ENCODE measurements around the gene NDC80. TPM values are rescaled to one million over a fixed set of nuclear protein-coding genes. Genes with fewer than 3 reads are reported as not detected.
"Not testable (repeated sequence)": the region's sequence is repeated elsewhere in the genome, so short reads cannot be mapped to it uniquely, and the experiment has no call there.

Gene NDC80
- polyA plus RNA-seq, 10 donors: 8.8 to 20.3 (median 12.9) TPM

DNA sequence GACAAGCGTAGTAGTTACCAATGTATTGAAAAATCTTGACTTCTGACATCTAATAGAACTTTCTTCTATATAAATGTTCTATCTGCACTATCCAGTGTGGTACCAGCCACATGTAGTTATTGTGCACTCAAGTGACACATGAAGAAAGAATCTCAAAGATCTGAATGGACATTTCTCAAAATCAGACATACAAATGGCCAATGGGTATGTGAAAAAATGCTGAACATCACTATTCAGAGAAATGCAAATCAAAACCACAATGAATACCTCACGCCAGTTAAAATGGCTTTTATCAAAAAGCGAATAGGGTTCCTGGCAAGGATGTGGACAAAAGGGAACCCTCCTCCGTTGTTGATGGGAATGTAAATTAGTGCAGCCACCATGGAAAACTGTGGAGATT lies 46.7 kb downstream of the NDC80 start:
- peak in 1 of 3 donors; percentile 5 for DNase-seq

DNA sequence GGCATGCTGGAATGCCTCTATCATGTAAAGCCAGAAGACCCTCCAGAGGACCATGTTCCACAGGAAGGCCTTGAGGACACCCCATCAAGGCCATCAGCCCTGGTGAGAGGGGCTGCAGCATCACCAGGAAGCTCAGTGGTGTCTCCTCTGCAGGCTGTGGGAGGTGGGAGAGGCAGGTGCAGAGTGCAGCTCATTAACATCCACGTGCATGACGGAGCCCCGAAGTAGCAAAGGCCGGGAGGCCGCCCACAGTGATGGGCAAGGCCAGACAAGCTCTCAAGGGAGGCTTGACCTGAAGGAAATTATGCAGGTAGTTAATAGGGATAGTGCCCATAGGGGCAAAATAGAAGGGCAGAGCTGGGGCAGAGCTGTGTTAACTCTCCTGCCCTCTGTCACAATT lies 53.9 kb downstream of the NDC80 start:
- DNase-seq: no peak

DNA sequence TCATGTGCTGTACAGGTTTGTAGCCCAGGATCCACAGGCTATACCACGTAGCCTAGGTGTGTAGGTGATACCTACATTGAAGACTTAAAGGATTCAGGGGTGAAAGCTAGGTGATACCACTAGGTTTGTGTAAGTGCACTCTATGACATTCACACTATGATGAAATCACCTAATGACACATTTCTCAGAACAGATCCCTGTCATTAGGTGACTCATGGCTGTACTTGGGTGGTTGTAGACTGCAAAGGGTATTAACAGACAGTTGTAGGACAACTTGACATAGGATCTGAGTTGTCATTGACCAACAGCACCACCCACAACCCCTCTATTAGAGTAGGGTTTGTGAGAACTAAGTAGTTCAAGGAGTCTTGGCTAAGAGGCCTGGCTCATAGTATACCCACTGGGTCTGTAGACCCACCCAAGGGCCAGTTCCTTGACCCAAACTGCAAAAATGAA lies 56.5 kb downstream of the NDC80 start:
- no peak for DNase-seq

DNA sequence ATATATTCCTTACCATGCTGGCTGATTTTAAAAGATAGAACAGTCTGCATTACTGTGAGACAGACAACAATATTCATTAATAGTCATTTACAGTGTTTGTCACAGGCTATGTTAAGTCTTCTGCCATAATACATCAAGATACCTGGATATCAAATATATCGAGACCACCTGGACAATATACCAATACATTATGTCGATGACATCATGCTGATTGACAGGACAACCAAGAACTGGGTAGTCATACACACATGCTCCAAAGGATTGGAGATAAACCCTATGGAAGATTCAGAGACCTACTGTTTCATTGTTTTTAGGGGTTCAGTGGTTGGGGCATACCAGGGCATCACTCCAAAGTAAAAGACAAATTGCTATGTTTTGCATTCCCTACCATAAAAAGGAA lies 57.6 kb downstream of the NDC80 start:
- no peak for DNase-seq

DNA sequence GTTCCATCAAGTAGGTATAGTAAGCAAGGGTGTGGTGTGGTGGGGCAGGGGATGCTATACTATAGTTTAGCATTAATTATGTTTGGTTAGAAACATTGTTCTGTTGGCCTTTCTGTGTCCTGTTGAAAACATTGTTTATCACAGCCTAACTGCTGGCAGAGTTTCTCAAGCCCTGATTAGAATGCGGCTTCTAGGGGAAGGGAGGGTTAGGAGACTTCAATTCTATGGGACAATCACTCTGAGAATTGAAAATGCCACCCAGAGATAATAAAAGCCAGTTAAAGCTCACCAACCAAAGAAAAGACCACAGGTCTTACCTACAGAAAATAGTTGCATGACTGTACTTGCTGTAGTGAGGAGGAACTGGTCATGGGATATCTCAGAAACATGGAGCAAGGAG lies 64.2 kb downstream of the NDC80 start:
- DNase-seq: no peak

DNA sequence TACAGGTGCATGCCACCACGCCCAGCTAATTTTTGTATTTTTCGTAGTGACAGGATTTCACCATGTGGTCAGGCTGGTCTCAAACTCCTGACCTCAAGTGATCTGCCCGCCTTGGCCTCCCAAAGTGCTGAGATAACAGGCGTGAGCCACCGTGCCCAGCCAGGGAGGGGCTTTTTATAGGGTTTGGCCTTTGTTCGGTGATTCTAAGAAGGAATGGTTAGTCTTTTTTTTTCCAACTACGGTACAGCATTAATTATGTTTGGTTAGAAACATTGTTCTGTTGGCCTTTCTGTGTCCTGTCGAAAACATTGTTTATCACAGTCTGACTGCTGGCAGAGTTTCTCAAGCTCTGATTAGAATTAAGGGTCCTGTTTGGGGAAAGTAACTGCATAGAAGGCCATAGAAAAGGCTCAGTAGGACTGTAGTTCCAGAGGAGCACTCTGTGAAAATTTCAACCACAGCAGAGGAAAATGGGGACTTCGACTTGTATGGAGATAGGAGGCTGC lies 64.8 kb downstream of the NDC80 start:
- no peak for DNase-seq

DNA sequence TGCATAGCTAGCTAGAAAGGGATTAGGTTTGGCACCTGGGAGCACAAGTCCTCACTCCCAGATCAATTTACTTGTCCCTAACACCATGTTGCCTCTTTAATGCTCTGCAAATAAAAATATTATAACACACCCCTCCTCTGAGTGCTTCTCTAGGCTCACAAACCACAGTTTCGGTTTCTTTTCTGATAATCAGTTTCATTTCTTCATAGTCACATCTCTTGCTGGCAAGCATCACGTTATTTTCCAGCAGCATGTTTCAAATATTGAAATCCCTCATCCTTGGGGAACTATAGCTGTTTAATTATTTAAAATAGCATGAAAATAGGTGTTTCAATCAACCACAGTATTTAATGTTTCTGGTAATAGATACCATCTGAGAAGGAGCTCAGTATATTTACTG lies 70.3 kb downstream of the NDC80 start:
- peak in 2 of 3 donors; percentile 42 to 60 for DNase-seq

DNA sequence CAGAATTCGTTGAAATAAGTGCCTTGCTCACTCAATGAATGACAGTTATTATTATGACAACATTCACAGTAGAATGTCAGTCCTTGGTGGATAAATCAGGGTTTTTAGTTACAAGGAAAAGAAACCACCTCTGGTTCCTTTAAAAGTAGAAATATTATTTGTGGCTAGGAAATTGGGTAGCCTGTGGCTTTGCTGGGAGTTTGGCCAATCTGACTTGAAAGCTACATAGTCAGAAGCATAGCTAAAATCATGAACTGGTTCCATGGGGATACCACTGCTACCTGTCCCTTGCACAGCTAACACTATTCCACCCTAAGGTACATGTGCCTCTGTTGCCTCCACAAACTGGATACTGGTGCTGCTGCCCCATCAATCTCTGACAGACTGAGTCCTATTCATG lies 71.4 kb downstream of the NDC80 start:
- no peak for DNase-seq

DNA sequence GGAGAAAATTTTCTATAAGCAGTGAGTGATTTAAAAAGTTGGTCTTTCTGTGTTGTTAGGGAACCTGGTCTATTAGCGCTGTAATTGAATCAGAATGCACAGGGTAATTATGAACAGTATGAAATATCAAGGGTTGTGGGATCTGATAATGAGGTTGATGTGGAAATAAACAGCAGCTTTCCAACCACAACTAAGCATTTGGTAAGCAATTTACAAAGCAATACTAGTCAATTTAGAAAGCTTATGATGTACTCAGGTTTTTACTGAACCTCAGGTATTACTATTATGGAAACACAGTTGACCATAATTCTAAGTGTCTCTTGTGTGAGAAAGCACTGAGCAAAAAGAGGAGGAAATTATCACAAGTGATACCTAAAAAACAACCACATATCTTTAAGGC lies 73.2 kb downstream of the NDC80 start:
- DNase-seq: no peak

DNA sequence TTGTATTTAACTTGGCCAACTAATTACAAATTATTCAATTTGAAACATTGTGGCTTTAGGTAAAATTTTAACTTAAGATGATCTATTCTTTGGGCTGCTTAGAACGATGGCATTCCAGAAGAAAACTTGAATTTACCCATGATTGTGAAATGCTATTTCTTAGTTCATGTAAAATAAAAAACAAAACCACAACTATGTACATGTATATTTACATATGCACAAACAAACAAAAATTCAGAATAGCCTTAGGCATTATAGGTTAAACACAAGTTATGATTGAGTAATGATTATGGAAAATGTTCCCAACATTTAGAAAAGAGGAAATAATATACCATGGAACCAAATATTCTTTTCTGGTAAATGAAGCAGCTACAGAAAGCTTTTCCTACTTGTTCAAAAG lies 80.6 kb downstream of the NDC80 start:
- DNase-seq: no peak

DNA sequence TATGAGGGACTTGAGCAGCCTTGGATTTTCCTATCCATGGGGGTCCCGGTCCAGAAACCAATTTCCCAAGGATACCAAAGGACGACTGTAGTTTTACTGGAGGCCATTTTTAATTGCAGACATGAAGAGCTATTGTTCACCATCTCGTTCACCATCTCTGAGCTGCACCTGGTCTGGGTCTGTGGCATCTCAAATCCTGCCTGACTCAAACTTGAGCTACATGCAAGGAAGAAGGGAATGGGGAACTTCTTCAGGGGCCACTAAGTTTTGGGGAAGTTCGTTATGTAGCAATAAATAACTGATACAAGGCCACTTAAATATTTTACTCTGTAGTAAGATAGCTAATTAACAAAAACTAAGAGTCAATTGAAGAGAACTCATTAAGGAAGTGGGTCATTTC lies 82.1 kb downstream of the NDC80 start:
- no peak for DNase-seq

DNA sequence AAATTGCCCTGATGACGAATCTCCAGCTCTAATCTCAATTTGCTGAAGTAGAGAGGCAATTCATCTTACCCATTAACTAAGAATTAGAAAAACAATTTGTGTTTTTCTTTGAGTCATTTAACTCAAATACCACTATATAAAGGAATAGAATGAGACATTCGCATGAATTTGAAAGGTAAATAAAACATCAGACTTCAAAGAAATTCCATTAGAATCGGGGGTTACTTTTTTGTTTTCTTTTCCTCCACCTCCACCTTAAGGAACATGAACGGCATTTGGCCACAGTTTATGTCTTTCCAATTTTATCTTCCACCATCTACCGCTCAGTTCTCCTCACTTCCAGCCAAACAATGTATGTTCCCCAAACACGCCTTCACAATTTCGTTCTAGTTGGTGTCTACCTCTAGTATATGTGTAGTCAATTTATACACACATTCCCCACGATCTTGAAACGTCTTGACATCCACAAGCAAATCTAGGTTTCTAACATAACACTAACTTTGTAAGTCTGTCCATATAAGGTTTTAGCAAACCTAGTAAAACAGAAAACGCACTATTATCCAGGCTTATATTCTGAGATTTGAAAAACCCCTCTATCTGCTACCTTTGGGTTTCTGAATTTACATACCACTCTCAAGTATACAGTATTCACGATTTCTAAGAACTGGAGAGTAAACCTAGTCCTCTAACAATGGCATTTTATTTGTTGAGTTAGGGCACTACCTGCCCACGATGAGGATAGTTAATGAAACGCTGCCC lies 83.0 kb downstream of the NDC80 start:
- no peak for DNase-seq

DNA sequence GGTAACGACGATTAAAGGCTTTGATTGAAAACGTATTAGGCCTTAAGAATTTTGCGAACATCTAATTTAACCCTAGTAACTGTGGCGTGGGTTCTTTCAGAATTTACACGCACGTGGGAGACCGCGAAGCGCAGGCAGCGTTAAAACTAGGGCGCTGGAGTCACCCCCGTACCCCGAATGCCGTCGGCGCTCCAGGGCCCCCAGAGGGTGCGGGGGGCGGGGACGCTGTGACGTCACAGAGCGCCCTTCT lies 83.5 kb downstream of the NDC80 start:
- no peak for DNase-seq

DNA sequence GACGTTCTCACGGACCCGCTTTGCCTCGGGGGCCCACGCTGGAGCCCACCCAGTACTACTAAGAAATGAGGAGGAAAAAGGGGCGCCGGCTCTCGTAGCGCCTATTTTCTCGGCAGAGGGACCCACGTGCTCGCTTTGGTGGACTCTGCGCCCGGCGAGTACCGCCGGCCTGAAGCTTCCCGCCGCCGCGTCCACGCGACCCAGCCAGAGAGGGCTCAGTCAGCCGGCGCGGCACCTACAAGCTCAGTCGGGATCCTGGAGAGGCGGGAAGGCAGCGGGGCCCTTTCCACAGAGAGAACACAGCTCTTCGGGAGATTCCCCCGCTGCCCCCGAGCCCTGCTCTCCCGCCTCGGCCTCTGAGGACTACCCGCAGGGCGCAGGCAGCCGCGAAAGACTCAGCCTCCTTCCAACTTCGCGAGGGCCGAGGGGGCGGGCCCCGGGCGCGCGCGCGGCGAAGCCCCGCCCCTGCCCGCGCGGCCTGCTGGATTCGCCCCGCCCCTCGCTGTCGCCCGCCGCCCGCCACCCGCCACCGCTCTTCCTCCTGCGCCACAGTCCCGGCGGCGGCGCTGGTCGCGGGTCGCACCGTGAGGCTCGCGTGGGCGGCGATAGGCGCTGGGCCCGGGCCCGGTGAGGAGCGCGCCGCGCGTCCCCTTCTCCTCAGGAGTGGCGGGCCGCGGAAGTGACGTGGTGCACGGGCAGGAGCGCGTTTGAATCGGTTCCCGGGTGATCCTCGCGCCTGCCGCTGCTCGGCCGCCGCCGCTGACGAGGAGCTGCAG lies 84.0 kb downstream of the NDC80 start, which contains the start of gene SMCHD1:
TSS of gene SMCHD1 (plus strand) at position 549 of the 776 bp plus-strand sequence. CDS start 350 bp downstream, outside the sequence.
- DNase-seq: peak; percentile 83 to 96 (median 89)

DNA sequence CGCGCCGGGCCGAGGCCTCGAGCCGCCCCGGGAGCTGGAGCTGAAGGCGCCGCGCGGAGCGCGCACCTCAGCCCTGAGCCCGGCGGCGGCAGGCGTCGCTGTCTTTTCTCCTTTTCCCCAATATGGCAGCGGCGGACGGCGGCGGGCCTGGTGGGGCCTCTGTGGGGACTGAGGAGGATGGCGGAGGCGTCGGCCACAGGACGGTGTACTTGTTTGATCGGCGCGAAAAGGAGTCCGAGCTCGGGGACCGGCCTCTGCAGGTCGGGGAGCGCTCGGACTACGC lies 84.5 kb downstream of the NDC80 start:
- DNase-seq: no peak

DNA sequence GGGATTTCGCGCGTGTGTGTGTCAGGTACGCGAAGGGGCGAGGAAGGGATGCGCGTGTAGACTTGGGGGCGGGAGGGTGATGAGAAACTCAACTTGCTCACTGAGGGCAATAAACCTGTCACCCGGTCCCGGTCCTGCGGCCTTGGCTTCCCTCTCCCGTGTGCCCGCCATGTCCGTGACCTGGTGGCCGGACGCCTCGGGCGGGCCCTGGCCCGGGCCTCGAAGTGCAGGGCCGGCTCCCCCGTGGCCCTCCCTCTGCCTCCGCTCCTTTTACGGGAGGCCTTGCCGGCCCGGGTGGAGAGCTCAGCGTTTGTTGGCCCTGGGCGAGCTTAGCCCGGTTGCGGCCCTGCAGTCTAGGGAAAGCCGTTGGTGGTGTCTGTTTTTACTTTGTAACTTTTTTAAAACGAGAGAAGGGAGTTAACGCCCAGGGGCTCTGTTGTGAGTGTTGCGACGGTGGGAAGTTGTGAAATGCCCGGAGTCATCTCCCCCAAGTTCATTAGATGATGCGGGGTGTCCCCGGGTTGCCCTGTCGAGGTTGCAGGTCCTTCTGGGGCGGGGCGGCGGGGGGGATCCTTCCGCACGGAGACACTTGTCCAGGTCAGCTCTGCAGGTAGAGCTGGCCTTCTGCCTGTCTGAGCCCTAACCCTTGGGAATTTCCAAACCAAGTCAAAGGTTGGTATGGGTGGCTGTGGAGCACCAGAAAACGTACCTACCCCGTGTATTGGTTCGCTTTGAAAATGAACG lies 85.1 kb downstream of the NDC80 start:
- peak in 2 of 3 donors; percentile 63 to 89 for DNase-seq

DNA sequence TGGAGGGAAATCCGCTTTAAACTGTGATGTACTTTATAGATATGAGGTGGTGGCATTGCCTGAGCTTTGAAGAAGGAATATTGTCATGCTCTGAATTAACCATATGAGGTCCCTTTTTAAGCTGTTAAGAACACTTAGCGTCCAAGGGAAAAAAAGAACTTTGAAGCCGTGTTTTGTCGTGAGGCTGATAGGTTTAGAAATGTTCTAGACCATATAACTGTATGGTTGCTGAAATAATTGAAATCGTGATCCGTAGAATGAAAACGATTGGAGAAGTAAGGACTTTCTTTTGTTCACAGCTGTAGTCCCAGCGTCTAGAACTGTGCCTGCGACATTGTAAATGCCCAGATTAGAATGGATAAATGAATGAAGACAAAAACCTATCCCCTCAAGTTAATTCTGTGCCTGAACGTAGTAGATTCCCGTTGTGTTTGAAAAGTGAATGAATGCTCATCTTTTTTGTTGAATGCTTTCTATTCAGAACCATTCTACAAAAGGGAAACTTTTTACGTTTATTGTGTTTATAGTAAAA lies 85.7 kb downstream of the NDC80 start:
- DNase-seq: no peak

DNA sequence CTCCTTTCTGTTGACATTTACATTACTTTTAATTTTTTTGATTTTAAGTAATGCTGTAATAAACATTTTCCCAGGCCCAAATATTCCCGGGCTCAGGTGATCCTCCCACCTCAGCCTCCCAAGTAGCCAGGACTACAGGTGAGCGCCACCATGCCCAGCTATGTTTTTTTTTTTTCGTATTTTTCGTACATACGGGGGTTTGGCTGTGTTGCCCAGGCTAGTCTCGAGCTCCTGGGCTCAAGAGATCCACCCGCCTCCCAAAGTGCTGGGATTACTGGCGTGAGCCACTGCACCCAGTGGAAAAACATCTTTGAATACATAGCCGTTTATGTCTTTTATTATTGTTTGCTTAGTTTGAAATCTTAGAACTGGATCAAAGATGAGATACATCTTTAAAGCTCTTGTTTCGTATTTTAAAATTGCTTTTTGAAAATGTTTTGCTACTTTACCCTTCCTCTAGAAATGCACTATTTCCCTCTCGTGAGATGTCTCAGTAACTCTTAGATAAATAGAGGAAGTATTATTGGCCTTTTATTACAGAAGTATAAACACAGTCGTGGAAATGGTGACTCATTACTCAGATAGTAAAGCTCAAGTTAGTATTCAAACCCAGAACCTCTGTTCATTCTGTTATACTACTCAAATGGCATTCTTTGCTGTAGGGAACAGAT lies 86.6 kb downstream of the NDC80 start:
- peak in 1 of 3 donors; percentile 34 for DNase-seq

DNA sequence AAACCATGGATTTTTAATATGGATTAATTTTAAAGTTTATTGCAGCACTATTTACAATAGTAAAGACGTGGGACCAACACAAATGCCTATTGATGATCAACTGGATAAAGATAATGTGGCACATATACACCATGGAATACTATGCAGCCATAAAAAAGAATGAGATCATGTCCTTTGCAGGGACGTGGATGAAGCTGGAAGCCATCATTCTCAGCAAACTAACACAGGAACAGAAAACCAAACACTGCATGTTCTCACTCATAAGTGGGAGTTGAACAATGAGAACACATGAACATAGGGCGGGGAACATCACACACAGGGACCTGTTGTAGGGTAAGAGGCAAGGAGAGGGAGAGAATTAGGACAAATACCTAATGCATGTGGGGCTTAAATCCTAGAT lies 89.5 kb downstream of the NDC80 start:
- not testable (repeated sequence) for DNase-seq

DNA sequence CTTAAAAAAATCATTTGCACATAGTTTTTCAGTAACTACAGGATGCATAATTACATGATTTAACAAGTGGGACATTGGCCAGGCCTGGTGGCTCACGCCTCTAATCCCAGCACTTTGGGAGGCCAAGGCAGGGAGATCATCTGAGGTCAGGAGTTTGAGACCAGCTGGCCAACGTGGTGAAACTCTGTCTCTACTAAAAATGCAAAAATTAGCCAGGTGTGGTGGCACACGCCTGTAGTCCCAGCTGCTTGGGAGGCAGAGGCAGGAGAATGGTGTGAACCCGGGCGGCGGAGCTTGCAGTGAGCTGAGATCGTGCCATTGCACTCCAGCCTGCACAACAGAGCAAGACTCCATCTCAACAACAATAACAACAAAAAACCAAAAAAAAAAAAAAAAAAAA lies 90.9 kb downstream of the NDC80 start:
- DNase-seq: not testable (repeated sequence)

DNA sequence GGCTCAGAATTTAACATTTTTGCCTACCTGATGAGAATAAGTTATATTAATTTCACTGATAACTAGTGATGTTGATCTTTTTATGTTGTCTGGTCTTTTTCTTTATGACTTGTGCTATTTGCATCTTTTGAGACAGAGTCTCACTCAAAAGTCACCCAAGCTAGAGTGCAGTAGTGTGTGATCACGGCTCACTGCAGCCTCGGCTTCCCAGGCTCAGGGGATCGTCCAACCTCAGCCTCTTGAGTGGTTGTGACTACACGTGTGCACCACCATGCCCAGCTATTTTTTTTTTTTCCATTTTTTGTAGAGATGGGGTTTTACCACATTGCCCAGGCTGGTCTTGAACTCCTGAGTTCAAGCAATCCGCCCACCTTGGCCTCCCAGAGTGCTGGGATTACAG lies 91.6 kb downstream of the NDC80 start:
- DNase-seq: no peak
